ENCODE data around the gene VPS54.

VPS54 gene

GRCh38 chr2:63926815-63927214 lies 92.4 kb downstream of the VPS54 start:
- POLR2A ChIA-PET: no interaction called here

DNA sequence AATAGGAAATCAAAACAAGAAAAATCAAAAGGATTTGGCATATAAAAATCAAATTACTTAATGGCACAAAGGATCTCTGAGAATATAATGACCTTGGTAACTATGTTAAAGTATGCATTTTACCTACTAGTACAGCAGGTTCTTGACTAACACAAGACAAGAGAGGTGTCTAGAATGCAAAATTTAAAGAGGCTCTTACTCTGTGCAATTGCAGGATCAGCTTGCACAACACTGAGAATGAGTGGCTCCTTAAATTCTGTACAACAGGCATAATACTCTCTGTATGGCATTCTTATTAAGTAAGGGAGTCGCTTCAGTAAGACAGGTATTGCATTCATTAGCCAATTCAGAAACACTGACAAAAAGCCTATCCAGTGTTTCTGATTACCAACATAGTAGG lies 104.9 kb downstream of the VPS54 start:
- CTCF ChIA-PET: no interaction called here
- POLR2A ChIA-PET: no interaction called here

More at GRCh38 chr2:63926815-63927214, 92.4 kb downstream of the VPS54 start:
- no peak for DNase-seq (ENCODE audit: extremely low spot score)
- TF ChIP-seq, protein P1, sequence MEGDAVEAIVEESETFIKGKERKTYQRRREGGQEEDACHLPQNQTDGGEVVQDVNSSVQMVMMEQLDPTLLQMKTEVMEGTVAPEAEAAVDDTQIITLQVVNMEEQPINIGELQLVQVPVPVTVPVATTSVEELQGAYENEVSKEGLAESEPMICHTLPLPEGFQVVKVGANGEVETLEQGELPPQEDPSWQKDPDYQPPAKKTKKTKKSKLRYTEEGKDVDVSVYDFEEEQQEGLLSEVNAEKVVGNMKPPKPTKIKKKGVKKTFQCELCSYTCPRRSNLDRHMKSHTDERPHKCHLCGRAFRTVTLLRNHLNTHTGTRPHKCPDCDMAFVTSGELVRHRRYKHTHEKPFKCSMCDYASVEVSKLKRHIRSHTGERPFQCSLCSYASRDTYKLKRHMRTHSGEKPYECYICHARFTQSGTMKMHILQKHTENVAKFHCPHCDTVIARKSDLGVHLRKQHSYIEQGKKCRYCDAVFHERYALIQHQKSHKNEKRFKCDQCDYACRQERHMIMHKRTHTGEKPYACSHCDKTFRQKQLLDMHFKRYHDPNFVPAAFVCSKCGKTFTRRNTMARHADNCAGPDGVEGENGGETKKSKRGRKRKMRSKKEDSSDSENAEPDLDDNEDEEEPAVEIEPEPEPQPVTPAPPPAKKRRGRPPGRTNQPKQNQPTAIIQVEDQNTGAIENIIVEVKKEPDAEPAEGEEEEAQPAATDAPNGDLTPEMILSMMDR (IDR thresholded peaks at IDR 0.05; ENCODE audit: control extremely low read depth, extremely low read depth, low read depth, missing control alignments): no peak
- CTCF ChIA-PET: interaction anchor here (1.1 to 1.6 kb wide), 4 partner anchors 8 to 50 kb away, joined by 3 to 5 read pairs (median 4); no protein-coding TSS in a partner anchor

GRCh38 chr2:63903003-63903402 lies 116.2 kb downstream of the VPS54 start:
- ChIA-PET POLR2A (no interaction called here), CTCF (no interaction called here)
- TF ChIP-seq, protein P1 (IDR thresholded peaks at IDR 0.05; ENCODE audit: control extremely low read depth, extremely low read depth, low read depth, missing control alignments): no peak
- DNase-seq (ENCODE audit: extremely low spot score): peak; percentile 25

More for the DNA sequence above, 104.9 kb downstream of the VPS54 start:
- TF ChIP-seq, protein P1 (IDR thresholded peaks at IDR 0.05; ENCODE audit: control extremely low read depth, extremely low read depth, low read depth, missing control alignments): no peak
- no peak for DNase-seq (ENCODE audit: extremely low spot score)

DNA sequence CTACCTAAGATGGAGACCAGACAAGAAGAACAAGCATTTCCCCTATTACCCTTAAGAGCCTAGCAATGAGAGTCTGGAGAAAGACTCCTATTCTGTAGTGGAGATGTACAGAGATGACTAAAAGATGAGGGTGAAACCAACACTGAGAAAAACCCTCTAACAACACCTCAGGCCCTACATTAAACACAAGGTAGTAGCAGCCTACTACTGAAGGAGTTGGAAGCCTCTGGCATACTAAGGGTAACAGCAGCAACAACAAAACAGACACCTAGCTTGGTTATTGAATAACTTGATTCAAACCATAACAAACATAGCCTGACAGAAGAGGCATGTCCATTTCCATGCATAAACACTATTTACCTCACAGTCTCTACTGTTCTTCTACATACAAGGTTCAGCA lies 117.1 kb downstream of the VPS54 start:
- no peak for DNase-seq (ENCODE audit: extremely low spot score)
- TF ChIP-seq, protein P1 (IDR thresholded peaks at IDR 0.05; ENCODE audit: control extremely low read depth, extremely low read depth, low read depth, missing control alignments): no peak
- ChIA-PET POLR2A (no interaction called here), CTCF (no interaction called here)

GRCh38 chr2:63899639-63900038 lies 119.6 kb downstream of the VPS54 start:
- POLR2A ChIA-PET: no interaction called here
- no peak for DNase-seq (ENCODE audit: extremely low spot score)
- TF ChIP-seq, protein P1 (IDR thresholded peaks at IDR 0.05; ENCODE audit: control extremely low read depth, extremely low read depth, low read depth, missing control alignments): no peak
- CTCF ChIA-PET: interaction anchor here (0.8 to 2.7 kb wide), 5 partner anchors 9 to 49 kb away, joined by 3 to 10 read pairs (median 3); no protein-coding TSS in a partner anchor

DNA sequence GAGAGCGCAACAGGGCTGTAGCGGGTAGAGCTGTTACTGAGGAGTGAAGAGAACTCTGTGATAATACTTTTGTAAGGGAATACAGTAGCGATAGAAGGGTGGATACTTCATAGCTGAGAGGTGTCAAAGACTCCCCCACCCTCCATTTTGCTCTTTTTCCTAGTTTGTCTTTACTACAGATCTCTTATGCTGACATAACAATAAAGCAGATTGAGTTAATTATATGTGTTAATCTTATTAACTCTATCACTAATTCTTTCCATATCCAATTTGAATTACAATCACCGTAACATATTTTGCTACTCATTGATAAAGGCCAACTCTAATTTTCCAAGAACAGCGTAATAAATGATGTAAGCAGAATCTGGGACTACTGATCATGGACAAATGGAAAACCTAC lies 120.4 kb downstream of the VPS54 start:
- TF ChIP-seq, protein P1 (IDR thresholded peaks at IDR 0.05; ENCODE audit: control extremely low read depth, extremely low read depth, low read depth, missing control alignments): no peak
- no peak for DNase-seq (ENCODE audit: extremely low spot score)
- ChIA-PET POLR2A (no interaction called here), CTCF (interaction anchor here (0.9 to 2.7 kb wide), 2 partner anchors 10 to 22 kb away, joined by 3 to 10 read pairs; no protein-coding TSS in a partner anchor)

Measured in GM10248 (cell line).